NB4 (cell line): Measurements from ENCODE around the gene IL16.

ENCODE experiments used
- DNase-seq: peaks from one replicate; pipeline ENCODE4 v3.0.0; 2010; ENCODE audit warnings: low read depth
- H3K4me3 ChIP-seq: one replicate; pipeline ENCODE4 v1.5.1; 2011; ENCODE audit warnings: mild to moderate bottlenecking, low read depth, low read length, moderate library complexity
- MAX ChIP-seq: IDR thresholded peaks from 2 replicates; pipeline ENCODE4 v1.6.1; 2011; ENCODE audit warnings: low read depth, low read length
- MYC ChIP-seq: IDR thresholded peaks from 2 replicates; pipeline ENCODE4 v1.6.1; 2011; ENCODE audit warnings: low read depth, low read length
- POLR2A ChIP-seq: IDR thresholded peaks from 2 replicates; pipeline ENCODE4 v1.6.1; 2011; ENCODE audit warnings: mild to moderate bottlenecking; ENCODE audit not compliant: insufficient read length; ENCODE audit errors: extremely low read depth
- TF ChIP-seq, protein P1 (sequence below): IDR thresholded peaks from one replicate; pipeline ENCODE4 v1.5.1; 2012; ENCODE audit warnings: low read depth, low read length

The IL16 gene

DNA sequence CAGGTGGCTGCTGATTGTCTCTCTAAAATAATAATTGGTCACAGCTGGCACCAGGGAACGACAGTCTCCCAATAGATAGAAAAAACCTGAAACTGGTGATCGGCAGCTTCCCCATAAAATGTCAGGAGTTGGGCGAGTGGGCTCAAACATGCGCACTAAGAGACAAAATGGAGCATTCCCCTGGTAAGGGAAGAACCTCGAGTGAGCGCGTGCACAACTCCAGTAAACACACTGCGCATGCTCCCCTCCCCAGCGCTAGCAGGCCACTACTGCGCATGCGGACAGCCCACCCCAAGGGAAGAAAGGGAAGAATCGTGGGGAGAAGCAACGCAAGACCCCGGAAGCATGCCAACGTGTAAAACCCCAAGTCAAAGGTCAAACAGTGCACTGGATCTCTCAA is 134.9 kb downstream of the IL16 start:
- DNase-seq, result no peak
- H3K4me3 ChIP-seq, result no peak overlapping the region
- TF ChIP-seq MYC, result no peak
- TF ChIP-seq POLR2A, result no peak
- TF ChIP-seq, protein P1, sequence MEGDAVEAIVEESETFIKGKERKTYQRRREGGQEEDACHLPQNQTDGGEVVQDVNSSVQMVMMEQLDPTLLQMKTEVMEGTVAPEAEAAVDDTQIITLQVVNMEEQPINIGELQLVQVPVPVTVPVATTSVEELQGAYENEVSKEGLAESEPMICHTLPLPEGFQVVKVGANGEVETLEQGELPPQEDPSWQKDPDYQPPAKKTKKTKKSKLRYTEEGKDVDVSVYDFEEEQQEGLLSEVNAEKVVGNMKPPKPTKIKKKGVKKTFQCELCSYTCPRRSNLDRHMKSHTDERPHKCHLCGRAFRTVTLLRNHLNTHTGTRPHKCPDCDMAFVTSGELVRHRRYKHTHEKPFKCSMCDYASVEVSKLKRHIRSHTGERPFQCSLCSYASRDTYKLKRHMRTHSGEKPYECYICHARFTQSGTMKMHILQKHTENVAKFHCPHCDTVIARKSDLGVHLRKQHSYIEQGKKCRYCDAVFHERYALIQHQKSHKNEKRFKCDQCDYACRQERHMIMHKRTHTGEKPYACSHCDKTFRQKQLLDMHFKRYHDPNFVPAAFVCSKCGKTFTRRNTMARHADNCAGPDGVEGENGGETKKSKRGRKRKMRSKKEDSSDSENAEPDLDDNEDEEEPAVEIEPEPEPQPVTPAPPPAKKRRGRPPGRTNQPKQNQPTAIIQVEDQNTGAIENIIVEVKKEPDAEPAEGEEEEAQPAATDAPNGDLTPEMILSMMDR, result no peak
- no peak for TF ChIP-seq MAX

DNA sequence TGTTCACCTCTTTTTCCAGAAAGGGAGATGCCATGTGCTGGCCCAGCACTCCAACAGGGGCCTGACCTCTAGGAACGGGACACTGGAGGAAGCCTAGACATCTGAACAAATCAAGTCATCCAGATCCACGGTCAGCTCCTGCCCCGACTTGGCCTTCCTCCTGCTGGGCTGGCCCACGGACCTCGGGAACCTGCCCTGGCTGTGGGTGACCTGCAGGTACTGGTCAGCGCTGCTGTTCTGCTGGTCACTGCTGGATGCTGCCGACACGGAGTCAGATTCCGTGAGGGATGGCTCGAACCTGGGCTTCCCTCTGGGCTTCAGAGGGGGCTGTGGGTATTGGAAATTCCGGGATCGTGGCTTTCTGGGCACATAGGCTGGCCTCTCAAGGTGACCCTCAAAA is 135.6 kb downstream of the IL16 start:
- DNase-seq, result no peak
- no peak overlapping the region for H3K4me3 ChIP-seq
- TF ChIP-seq POLR2A, result no peak
- no peak for TF ChIP-seq MAX
- no peak for TF ChIP-seq MYC

DNA sequence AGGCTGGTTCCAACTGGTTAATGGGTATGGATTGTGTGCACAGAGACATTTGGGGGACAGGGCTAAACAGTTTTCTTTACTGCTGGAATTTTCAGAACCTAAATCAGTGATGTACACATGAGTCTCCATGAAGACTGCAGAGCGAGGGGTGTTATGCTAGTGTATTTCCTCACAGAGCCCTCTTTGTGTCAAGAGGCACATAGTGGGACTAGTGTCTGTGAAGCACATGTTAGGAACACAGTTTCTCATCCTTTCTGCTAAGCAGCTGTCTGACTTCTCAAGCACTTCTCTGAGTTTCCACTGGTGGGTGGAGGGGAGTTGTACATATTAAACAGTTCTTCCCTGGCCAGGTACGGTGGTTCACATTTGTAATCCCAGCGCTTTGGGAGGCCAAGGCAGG is 136.7 kb downstream of the IL16 start:
- no peak for DNase-seq
- H3K4me3 ChIP-seq, result no peak overlapping the region
- TF ChIP-seq POLR2A (no peak), MAX (no peak)
- TF ChIP-seq, protein P1, result no peak

- DNase-seq, result no peak
- H3K4me3 ChIP-seq, result no peak overlapping the region
- TF ChIP-seq MAX (no peak), POLR2A (no peak), MYC (no peak)
- TF ChIP-seq, protein P1, result no peak
Measured at GRCh38 chr15:81334768-81335435, 138.2 kb downstream of the IL16 start.

GRCh38 chr15:81335631-81336030 is 139.0 kb downstream of the IL16 start:
- no peak overlapping the region for H3K4me3 ChIP-seq
- no peak for DNase-seq
- TF ChIP-seq MAX, result no peak
- TF ChIP-seq POLR2A, result no peak
- TF ChIP-seq, protein P1, result no peak
- TF ChIP-seq MYC, result no peak

- DNase-seq, result peak; percentile 50
- TF ChIP-seq, protein P1, result peak; percentile 48
- TF ChIP-seq MAX, result no peak
- H3K4me3 ChIP-seq, result no peak overlapping the region
Measured at GRCh38 chr15:81336568-81336967, 139.9 kb downstream of the IL16 start.
